Body of pancreas (tissue), 4 donors: Measurements from ENCODE around the gene ACTRT3.

ENCODE experiments used
- CTCF ChIP-seq, 7 experiments: fragments of 450-650 bp in 4 of 7; fragments of 200-600 bp in 3 of 7; sonication (generic) in 3 of 7; IDR thresholded peaks; one replicate each; pipeline ENCODE4 v1.5.1; 2016 to 2019; ENCODE audit warnings: antibody characterized with exemption in 7 of 7
- POLR2A ChIP-seq, 3 donors: fragments of 450-650 bp; IDR thresholded peaks; one replicate each; pipeline ENCODE4 v1.6.1; 2016; ENCODE audit warnings: antibody characterized with exemption in 3 of 3, mild to moderate bottlenecking in 2 of 3

GRCh38 chr3:169787791-169788190, 18.4 kb upstream of the ACTRT3 start:
- no peak for TF ChIP-seq POLR2A (IDR thresholded peaks at IDR 0.05)
- TF ChIP-seq CTCF (IDR thresholded peaks at IDR 0.05): no peak
